ENCODE results near the gene PHGDH.
A peak's percentile ranks its signal among the peaks of the same experiment; 100 is the strongest.
"Not testable (repeated sequence)": the region's sequence is repeated elsewhere in the genome, so short reads cannot be mapped to it uniquely, and the experiment has no call there.

The PHGDH gene

DNA sequence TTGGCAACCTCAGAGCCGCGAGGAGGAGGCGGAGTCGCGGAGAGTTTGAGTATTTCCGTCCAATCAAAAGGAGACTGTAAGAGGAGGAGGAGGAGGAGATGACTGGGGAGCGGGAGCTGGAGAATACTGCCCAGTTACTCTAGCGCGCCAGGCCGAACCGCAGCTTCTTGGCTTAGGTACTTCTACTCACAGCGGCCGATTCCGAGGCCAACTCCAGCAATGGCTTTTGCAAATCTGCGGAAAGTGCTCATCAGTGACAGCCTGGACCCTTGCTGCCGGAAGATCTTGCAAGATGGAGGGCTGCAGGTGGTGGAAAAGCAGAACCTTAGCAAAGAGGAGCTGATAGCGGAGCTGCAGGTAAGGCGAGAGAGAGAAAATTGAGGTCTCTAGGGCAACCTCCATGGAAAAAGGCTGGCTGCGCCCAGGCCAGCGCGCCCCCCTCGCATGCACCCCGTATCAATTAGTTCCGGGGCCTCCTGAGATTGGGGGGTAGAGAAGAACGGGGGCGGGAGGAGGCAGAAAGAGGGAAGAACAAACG, at the start of gene PHGDH:
Gene PHGDH (plus strand): TSS at position 131 of the 538 bp plus-strand sequence. CDS start 89 bp downstream, at position 220.
- DNase-seq, result no peak

DNA sequence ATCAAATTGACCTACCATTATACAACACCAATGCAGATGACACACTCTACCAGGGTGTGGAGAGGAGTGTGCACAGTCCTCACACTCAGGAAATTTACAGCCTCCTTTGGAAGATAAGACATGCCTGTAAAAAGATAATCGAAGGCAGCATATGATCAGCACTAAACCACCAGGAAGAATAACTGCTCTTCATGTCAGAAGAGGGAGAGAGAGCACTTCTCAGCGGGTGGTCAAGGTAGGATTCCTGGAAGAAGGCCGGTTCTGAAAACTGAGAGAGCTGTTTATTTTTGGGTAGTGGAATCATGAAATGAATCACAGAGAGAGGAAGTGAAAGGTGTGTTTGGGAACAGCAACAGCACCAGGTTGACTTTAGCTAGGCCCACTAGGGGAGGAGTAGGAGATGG, 49.7 kb upstream of the PHGDH start:
- no peak for DNase-seq

DNA sequence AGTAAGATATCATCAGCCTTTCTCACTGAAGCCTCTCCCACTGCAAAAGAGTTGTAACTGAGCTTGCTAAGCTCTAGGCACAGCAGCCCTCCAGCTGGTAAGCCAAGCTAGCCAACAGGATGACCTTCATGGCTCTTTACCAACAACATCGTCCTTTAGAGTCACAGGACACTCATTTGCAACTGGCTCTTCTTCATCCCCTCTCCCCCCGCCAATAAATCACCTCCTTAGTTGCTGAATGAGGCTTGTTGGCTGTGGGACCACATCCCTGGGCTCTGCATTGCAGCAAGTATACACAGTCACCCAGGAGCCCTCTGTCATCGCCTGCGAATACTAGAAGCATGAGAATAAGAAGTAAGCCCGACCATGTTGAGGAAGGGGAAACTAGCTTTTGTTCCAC, 47.7 kb upstream of the PHGDH start:
- no peak for DNase-seq

DNA sequence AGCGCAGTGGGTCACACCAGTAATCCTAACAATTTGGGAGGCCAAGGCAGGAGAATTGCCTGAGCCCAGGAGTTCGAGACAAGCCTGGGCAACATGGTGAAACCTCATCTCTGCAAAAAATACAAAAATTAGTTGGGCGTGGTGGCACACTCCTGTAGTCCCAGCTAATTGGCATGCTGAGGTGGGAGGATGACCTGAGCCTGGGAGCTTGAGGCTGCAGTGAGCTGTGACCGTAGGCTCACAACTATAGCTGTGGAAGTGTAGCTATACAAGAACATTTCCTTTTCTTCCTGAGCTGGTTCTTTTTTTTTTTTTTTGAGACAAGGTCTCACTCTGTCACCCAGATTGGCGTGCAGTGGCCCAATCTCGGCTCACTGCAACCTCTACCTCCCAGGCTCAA, 44.6 kb upstream of the PHGDH start:
- DNase-seq, result no peak

DNA sequence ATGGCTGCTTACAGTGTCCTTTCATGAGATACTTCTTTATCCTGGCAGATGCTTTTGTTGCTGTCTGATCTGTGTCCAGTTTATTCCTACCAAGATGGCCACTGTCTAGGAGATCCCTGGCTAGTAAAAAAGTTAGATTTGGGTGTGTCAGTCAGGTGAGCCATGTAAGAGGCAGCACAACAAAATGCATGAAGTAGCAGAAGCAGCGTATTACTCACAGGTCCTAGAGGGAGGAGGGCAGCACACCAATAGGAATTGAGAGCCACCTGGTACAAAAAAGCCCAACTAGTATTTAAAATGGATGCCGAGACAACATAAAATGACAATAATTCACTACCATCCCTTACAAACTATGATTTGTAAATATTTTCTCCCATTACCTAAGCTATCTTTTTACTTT, 40.8 kb upstream of the PHGDH start:
- DNase-seq, result no peak

DNA sequence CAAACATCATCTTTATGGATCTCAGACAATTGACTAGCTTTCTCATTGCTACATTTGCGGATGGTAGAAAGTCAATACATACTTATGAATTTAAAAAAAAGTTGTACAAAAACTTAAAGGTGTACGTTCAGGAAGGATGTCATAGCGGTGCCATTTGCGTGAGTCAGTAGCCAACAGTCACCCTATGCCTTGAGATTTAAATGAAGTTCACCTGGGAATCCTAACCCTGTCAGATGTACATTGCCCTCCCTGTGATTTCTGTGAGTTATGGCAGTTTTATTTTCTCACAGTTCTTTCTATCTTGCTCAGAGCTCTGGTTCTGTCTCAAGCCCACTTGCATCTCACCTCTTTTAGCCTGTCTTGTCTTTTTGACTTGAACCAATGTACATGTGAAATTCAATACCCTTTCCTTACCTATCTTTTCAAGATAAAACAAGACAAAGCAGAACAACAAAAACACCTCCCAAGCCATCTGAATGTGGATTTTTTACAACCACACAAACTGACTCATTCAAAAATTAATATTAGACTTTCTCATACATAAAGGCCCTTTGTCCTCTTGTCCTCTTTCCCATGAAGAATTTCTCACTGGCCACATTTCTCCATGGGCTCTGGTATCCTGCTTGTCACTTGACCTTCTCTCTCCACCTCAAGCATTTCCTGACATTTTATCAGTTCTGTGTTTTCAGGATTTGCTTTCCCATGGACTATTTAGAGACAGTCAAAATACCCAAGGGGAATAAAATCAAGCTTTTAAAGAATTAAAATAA, 38.4 kb upstream of the PHGDH start:
- no peak for DNase-seq

DNA sequence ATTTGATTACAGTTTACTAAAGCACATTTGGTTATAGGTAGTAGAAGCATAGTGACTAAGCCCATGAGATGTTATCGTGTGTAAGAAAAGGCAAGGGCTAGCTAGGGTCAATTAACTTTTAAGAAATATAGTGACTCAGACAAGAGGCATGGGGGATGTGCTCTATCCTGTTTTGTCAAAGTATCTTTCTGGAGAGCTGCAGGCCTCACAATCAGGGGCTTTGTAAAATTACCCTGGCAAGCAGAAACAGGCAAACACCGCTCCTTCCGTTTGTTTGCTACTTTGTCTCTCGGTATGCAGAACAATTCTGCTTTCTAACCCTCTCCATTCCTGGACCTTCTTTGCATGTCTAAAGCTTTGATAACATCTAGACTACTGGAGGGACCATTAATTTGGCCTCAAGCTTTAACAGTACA, 37.6 kb upstream of the PHGDH start:
- no peak for DNase-seq

DNA sequence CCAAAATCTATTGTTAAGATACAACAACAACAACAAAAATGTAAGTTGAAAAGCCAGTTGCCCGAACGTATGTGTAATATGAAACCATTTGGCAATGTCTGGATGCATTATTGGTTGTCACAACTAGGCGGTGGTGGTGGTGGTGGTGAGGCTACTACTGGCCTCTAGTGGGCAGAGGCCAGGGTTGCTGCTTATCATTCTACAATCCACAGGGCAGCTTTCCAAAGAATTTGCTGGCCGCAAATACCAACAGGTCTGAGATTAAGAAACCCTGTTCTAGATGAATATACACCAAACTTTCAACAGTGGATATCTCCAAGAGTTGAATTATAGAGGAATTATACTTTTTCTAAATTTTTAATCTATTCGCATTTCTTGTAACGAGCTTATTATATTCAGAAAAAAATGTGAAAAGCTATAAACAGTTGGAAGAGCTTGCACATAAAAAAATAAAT, 36.9 kb upstream of the PHGDH start:
- no peak for DNase-seq

DNA sequence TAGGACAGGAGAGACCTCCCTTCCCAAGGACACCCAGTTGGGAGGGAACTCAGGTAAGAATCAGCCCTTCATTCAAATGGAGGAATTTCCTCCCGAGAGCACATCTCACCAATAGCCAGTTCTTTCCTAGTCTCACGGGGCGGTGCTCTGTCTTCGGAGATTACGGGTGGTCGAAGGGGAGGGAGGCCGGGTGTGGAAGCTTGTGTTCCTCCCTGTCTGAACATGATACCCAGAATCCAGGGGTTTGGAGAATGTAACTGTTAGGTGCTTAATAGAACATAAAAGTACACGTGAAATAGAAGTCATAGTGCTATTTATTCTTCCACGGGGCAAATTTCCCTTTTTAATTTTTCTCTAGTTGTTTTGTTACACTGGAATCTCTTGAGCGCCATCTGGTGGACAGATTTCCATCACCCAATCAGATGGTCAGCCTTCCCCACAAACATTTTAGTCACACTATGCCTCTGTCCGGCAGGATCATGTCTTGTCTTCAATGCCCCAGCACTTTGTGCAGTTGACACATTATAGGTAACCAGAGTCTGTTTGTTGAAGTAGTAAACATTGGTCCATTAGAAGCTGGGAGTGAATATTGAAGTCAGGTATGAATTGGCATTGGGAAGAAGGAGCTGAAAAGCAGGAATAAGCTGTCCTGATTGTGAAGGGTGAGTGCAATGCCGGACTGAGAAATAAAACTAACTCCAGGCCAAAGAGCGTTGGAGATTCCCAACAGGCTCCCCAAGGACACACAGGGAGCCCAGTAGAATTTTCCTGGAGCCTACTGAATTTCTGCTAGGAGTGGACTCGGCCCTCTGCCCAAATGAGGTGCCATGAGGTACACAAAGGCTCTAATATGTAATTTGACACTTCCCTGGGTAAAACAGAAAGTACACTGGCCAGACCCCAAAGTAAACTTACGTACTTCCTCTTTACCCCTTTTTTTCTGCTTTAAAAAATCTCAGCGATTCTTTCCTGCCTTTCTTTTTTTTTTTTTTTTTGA, 36.1 kb upstream of the PHGDH start:
- peak; percentile 8 to 56 for DNase-seq

DNA sequence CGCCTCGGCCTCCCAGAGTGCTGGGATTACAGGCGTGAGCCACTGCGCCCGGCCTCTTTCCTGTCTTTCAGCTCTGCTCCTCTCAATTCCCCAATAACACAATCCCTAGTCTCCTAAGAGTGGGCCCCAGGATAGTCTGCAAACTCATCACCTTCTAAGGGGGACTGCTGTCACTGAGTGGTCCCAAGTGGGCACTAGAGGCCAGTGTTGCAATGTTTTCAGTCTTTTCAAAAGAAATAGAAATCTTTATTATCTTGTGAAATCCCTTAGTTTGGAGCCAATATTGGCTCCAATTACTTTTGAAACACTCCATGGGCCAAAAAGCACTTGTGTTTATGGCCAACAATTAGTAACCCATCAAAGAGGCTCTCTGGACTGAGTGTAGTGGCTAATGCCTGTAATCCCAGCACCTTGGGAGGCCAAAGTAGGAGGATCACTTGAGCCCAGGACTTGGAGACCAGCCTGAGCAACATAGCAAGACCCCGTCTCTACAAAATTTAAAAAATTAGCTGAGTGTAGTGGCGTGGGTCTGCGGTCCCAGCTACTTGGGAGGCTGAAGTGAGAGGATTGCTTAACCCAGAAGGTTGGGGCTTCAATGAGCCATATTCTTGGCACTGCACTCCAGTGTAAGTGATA, 35.0 kb upstream of the PHGDH start:
- DNase-seq, result peak in 1 of 2 experiments; percentile 1

DNA sequence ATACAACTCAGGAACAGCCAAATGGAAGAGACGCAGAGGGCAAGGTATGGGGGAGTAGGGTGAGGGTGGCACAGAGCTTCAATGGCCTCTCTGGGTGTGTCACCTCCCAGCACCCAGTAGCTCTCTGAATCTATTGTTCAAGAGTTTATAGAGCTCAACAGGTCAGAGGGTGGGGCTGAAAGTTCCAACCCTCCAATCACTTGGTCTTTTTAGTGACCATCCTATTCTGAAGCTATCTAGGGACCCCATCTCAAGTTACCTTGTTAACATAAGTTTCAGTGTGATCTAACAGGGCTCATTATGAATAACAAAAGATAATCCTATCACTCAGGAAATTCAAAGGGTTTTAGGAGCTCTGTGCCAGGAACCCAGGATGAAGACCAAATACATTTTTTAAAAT, 32.5 kb upstream of the PHGDH start:
- no peak for DNase-seq

DNA sequence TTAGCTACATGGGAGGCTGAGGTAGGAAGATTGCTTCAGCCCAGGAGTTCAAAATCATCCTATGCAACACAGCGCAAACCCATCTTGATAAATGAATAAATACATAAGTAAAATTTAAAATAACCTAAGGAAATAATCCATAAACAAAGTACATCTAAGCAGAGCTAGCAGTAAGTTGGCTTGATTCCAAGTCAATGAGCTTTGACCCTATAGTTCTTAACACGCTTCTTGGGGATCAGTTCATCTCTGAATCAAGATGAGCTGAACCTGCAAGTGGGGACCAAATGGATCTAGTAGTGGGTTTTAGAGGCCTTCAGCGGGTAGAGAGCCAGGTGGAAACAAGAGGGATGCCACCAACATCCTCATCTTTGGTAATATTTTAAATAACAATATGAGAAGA, 31.5 kb upstream of the PHGDH start:
- no peak for DNase-seq

DNA sequence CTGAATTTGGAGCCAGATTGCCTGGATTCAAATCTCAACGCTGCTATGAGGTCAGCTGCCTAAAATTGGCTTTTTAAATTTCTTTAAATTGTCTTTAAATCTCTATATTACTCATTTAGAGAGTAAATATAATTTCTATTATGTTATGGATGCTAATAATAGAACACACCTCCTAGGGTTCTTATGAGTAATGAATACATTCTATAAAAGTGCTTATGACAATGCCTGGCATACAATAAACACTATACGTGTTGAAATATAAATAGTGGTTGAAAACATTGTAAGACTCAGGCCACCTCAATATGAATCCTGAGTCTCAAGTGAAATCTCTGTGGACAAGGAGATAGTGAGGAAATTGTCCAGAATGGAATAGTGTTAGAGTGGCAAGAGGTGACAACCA, 31.0 kb upstream of the PHGDH start:
- no peak for DNase-seq

DNA sequence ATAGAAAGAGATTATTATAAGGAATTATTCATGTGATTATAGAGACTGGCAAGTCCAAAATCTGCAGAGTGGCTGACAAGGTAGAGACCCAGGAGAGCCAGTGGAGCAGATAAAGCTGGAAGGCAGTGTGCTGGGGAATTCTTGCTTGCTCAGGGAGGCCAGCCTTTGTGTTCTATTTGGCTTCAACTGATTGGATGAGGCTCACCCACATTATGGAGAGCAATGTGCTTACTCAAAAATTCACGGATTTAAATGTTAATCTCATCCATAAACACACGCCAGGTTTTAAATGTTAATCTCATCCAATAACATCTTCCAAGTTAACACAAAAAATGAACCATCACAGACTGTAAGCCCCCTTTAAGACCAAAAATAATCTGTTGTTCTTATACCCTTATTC, 30.2 kb upstream of the PHGDH start:
- no peak for DNase-seq

DNA sequence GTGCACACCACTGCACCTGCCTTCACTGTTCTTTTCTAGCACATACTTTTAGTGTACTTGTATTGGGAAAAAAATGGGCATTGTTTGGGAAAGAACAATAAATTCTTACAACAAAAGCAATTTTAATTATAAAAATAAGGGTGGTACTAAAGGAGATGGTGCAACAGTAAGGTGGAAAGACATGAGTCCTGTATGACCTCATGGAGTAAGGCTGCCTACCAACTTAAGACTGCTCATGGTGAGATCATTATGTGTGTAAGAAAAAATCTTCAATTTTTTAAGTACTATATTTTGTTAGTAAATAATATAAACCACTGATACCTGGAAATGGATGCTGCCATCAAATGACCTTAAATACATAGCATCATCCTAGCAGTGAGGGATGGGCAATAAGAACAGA, 29.6 kb upstream of the PHGDH start:
- no peak for DNase-seq

DNA sequence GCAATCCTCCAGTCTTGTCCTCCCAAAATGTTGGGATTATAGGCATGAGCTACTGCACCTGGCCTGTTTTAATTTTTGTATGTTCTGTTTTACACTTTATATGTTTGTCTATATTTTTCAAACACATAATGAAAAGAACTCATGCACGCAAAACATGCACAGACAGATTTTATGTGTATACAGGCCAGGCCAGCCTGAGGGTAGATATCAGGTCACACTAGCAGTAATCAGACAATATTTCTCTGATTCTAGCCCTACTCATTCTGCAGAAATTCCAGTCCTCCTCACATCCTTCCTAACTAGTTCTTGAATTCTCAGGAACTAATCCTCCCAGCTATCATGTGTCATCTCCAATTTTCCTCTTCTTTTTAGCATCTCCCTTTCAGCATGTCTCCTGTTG, 27.8 kb upstream of the PHGDH start:
- no peak for DNase-seq

DNA sequence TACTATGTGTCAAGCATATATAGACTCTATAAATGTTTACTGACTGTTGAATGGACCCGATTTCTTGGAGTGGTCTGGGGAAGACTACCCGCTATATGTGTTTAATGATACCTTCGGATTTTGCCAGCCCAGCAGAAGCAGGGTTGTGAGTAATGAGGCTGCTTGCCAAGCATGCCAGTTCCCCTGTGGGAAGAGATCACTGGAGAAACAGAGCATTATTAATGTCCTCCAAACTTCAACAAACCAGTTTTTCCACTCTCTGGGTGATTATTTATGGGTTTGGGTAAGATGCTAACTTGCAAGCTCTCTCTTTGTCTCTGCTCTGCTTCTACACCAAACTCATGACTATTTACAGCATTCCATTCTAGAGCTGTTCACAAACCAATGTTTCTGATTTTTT, 25.1 kb upstream of the PHGDH start:
- no peak for DNase-seq

DNA sequence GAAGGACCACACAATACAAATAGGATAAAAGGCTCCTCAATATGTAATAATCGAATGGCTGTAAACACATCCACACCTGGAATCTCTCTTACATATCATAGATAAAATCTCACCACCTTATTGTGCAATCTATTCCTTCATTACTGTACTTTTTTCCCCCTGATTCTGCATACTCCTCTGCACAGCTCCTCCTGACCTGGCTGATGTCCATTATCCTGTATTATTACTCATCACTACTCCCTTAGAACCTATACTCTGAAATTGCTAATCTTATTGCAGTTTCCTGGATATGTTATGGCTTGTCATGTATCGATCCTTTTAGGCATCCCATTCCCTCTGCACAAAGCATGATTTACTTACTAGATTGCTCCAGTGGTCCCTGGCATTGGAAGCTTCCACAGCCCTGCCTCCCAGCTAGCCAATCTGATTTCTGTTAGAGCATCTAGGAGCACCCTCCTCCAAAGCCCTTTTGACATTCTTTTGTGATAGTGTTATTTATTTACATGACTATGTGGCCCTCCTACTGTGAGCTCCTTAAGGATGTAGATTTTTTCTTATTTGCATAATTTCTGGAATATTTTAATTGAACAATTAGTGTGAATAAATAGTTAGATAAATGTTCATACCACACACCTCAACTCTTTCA, 24.2 kb upstream of the PHGDH start:
- no peak for DNase-seq

DNA sequence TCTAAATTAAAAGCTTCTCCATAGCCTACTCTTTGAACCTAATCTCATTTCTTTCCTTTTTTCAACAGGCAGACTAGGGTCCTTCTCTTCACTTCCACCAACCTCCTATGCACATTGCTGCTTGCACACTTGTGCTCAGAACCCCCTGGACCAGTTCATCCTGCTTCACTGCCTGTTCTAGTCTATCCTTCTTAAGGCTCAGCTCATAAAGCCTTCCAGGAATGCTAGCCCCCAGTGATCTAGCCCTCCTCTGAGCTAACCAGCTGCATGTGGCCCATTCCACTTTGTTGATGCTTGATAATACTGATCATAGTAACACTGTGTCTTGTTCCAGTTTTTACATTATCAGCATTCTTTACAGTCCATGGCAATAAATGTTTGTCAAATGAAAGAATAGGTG, 22.9 kb upstream of the PHGDH start:
- no peak for DNase-seq

DNA sequence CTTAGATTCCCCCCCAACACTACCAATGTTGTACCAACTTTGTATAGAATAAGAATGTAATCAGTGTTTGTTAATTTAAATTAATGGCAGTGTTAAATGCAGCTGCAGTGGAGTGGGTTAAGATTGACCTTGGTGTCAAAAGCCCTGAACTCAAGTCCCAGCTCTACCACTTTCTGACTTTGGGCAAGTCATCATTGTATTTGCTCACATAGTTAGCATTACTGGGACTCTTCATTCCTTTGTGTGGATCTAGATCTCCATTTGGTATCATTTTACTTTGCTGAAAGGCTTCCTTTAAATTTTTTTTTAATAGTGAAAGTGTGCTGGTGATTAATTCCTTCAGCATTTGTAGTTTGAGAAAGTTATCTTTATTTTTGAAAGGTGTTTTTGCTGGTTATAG, 22.2 kb upstream of the PHGDH start:
- DNase-seq, result no peak

DNA sequence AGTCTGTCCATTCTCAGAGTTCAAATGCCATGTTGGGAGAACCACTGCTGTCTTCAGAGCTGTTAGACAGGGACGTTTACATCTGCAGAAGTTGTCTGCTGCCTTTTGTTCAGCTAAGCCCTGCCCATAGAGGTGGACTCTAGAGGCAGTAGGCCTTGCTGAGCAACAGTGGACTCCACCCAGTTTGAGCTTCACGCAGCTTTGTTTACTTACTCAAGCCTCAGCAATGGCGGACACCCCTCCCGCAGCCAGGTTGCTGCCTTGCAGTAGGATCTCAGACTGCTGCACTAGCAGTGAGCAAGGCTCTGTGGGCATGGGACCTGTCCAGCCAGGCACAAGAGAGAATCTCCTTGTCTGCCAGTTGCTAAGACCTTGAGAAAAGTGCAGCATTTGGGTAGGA, 14.9 kb upstream of the PHGDH start:
- not testable (repeated sequence) for DNase-seq

DNA sequence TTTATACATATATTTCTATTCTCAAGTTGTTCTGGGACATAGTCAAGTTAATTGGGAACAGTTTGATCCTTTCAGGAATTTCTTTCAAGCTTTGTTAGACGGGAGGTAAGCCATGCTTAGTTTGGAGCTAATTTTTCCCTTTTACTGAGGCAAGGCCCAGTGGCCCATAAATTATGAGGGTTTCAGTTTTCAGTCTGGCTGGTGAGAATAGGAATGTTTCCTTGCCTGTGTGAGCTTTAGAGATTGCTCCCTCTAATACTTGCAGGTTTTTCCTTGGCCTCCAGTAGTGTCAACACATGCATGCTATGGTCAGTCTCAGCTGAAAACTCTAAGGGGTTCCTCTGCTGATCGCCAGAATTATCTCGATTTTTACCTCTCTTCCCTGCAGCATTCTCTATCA, 14.1 kb upstream of the PHGDH start:
- no peak for DNase-seq

DNA sequence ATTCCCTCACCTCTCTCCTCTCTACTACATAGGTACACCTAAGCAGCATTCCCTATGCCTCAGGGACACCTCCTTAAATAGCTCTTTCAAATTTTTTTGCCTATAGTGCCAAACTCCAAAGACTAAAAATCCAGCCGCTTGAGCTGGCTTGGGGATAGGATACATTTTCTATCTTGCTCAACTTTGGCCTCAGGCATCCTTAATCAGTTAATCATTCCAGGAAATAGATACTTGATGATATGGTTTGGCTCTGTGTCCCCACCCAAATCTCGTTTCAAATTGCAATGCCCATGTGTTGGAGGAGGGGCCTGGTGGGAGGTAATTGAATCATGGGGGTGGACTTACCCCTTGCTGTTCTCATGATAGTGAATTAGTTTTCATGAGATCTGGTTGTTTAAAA, 11.4 kb upstream of the PHGDH start:
- no peak for DNase-seq
